GM11168 (cell line): ENCODE results near the gene SPNS1.
"Not testable (repeated sequence)": the region's sequence is repeated elsewhere in the genome, so short reads cannot be mapped to it uniquely, and the experiment has no call there.

Experiments
- in situ Hi-C: fragments of 300-500 bp; cut with MboI; formaldehyde crosslinking; loops from one replicate; pipeline ENCODE4 v1.12.0; 2022; ENCODE audit warnings: low sequenced_read_pairs; ENCODE audit not compliant: unreplicated experiment

SPNS1 gene, protein sequence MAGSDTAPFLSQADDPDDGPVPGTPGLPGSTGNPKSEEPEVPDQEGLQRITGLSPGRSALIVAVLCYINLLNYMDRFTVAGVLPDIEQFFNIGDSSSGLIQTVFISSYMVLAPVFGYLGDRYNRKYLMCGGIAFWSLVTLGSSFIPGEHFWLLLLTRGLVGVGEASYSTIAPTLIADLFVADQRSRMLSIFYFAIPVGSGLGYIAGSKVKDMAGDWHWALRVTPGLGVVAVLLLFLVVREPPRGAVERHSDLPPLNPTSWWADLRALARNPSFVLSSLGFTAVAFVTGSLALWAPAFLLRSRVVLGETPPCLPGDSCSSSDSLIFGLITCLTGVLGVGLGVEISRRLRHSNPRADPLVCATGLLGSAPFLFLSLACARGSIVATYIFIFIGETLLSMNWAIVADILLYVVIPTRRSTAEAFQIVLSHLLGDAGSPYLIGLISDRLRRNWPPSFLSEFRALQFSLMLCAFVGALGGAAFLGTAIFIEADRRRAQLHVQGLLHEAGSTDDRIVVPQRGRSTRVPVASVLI

DNA sequence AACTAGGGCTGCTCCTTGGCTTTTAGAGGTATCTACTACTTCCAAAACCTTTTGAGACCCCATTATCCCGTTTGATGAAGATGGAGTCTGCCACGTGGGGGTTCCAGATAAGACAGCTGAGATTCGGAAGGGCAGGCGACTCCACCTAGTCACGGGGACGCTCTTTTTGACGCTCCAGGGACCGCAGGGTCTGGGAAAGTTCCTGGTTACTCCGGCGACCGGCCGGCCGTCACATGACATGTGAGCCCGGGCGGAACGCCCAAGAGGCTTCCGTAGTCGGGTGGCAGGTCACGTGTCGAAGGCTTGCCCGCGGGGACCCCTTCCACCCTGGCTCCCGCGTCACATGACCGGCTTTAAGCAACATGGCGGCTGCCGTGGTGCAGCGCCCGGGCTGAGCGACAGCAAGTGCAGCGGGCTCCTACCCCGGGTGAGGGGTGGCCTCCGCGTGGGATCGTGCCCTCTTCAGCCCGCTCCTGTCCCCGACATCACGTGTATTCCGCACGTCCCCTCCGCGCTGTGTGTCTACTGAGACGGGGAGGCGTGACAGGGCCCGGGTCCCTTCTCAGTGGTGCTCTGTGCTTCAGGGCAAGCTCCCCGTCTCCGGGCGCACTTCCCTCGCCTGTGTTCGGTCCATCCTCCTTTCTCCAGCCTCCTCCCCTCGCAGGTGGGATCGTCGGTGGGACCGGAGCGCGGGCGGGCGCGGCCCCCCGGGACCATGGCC is at the start of gene SPNS1:
SPNS1 (plus strand) TSS at position 342 of the 721 bp plus-strand sequence; CDS start at position 716, 374 bp downstream.
- in situ Hi-C loops = no loop called here

DNA sequence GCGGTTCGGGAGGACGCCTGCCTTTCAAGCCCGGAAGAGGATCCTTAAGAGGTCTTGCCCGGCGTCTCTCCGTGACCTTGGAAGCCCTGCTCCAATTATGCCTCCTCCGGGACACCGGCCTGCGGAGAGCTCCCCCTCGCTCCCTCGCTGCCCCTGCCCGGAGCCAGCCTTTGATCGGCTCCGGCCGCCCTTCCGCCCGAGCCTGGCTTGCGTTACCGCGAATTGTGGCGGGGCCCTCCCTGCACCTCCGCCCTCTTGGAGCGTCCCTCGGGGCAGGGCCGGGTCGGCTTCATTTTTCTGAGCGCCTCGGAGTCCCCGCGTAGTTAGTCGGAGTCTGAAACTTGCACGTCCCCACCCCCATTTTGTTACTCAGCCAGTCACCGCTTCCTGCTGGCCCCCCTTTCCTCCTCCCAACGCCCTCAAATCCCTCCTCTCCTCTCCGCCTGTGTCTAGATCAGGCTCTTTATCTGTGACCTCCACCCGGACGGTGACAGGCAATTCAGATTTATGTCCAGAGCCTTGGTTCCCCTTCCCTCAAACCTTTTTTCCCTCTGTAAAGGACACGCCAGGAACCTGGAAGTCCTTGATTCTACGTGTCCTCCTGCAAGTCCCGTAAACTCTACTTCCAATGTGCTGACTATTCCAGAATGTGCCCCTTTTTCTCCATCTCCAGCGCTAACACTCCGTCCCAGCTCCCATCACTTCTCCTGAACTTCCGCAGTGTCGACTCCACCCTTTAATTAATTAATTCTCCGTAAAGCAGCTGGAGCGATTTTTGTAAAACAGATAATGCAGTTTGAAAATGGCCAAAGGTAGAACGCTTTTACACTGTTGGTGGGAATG is 49.0 kb upstream of the SPNS1 start:
- in situ Hi-C loops = no loop called here

DNA sequence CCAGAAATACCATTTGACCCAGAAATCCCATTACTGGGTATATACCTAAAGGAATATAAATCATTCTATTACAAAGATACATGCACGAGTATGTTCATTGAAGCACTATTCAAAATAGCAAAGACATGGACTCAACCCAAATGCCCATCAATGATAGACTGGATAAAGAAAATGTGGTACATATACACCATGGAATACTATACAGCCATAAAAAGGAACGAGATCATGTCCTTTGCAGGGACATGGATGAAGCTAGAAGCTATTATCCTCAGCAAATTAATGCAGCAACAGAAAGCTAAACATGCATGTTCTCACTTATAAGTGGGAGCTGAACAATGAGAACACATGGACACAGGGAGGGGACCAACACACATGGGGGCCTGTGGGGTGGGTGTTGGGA is 48.3 kb upstream of the SPNS1 start:
- in situ Hi-C loops = not testable (repeated sequence)

DNA sequence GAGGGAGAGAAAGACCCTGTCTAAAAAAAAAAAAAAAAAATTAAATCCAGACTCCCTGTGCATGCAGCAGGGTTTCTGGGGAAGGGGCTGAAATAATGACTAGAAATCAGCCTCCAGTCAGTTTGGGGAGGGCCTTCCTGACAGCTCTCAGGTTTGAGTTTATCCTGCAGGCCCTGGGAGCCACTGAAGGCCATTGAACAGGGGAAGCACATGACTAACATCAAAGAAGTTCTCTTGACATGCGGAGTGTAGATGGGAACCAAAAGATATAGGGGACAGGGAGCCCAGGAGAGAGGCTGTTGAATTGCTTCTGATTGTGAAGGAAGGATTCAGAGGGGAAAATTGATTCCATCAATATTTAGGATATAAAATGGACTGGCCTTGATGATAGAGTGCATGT is 46.8 kb upstream of the SPNS1 start:
- in situ Hi-C loops = no loop called here

DNA sequence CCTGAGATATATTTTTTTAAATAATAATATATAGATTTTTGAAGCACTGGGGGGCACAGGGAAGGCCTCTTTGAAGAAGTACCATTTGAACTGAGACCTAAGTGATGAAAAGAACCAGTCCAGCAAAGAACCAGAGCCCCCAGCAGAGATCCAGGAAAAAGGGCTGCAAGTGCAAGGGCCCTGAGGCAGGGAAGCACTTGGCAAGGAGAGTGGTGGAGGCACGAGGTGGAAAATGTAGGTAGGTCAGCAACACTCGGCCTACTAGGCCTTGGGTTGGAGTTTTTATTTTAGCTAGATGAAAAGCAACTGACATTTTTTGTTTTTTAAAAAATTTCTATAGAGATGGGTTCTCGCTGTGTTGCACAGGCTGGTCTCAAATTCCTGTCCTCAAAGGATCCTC is 44.4 kb upstream of the SPNS1 start:
- in situ Hi-C loops = no loop called here

DNA sequence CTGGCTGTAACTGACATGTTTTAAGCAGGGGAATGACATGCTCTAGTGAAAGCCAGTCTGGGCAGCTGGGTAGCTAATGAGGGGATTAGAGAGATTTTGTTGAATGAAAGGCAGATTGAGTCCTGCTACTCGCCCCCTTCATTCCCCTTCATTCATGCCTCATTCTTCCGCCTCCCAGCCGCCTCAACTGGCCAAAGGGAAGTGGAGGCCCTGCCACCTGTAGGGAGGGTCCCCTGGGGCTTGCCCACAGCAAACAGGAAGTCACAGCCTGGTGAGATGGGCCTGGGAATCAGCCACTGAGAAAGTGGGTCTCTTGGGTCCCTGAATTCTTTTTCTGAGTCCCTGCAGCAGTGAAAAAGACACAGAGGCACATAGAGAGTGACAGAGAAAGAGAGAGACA is 43.9 kb upstream of the SPNS1 start:
- in situ Hi-C loops = no loop called here

DNA sequence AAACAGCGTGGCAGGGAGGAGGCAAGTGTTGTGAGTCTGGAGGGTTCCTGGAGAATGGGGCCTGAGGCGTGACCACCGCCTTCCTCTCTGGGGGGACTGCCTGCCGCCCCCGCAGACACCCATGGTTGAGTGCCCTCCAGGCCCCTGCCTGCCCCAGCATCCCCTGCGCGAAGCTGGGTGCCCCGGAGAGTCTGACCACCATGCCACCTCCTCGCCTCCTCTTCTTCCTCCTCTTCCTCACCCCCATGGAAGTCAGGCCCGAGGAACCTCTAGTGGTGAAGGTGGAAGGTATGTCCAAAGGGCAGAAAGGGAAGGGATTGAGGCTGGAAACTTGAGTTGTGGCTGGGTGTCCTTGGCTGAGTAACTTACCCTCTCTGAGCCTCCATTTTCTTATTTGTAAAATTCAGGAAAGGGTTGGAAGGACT is 42.8 kb upstream of the SPNS1 start, which contains the start of gene CD19:
CD19 (plus strand) TSS at position 171 of the 425 bp plus-strand sequence; CDS start at position 201, 30 bp downstream.
- in situ Hi-C loops = no loop called here

DNA sequence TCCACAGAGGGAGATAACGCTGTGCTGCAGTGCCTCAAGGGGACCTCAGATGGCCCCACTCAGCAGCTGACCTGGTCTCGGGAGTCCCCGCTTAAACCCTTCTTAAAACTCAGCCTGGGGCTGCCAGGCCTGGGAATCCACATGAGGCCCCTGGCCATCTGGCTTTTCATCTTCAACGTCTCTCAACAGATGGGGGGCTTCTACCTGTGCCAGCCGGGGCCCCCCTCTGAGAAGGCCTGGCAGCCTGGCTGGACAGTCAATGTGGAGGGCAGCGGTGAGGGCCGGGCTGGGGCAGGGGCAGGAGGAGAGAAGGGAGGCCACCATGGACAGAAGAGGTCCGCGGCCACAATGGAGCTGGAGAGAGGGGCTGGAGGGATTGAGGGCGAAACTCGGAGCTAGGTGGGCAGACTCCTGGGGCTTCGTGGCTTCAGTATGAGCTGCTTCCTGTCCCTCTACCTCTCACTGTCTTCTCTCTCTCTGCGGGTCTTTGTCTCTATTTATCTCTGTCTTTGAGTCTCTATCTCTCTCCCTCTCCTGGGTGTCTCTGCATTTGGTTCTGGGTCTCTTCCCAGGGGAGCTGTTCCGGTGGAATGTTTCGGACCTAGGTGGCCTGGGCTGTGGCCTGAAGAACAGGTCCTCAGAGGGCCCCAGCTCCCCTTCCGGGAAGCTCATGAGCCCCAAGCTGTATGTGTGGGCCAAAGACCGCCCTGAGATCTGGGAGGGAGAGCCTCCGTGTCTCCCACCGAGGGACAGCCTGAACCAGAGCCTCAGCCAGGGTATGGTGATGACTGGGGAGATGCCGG is 42.0 kb upstream of the SPNS1 start:
- in situ Hi-C loops = no loop called here

DNA sequence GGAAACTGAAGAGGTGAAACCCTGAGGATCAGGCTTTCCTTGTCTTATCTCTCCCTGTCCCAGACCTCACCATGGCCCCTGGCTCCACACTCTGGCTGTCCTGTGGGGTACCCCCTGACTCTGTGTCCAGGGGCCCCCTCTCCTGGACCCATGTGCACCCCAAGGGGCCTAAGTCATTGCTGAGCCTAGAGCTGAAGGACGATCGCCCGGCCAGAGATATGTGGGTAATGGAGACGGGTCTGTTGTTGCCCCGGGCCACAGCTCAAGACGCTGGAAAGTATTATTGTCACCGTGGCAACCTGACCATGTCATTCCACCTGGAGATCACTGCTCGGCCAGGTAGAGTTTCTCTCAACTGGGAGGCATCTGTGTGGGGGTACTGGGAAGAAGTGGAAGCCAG is 41.4 kb upstream of the SPNS1 start:
- in situ Hi-C loops = no loop called here

DNA sequence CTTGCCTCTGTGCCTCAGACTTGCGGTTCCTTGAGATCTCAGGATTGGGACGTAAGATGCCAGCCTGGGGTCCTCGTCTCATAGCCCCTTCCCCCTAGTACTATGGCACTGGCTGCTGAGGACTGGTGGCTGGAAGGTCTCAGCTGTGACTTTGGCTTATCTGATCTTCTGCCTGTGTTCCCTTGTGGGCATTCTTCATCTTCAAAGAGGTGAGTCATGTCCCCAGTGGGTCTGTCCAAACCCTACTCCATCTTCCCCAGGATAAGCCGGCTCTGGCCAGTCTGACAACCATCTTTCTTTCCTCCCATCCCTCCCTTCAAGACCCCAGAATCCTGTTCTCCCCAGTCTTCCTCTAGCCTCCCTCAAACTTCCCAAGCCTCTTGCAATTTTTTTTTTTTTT is 39.2 kb upstream of the SPNS1 start:
- in situ Hi-C loops = no loop called here

DNA sequence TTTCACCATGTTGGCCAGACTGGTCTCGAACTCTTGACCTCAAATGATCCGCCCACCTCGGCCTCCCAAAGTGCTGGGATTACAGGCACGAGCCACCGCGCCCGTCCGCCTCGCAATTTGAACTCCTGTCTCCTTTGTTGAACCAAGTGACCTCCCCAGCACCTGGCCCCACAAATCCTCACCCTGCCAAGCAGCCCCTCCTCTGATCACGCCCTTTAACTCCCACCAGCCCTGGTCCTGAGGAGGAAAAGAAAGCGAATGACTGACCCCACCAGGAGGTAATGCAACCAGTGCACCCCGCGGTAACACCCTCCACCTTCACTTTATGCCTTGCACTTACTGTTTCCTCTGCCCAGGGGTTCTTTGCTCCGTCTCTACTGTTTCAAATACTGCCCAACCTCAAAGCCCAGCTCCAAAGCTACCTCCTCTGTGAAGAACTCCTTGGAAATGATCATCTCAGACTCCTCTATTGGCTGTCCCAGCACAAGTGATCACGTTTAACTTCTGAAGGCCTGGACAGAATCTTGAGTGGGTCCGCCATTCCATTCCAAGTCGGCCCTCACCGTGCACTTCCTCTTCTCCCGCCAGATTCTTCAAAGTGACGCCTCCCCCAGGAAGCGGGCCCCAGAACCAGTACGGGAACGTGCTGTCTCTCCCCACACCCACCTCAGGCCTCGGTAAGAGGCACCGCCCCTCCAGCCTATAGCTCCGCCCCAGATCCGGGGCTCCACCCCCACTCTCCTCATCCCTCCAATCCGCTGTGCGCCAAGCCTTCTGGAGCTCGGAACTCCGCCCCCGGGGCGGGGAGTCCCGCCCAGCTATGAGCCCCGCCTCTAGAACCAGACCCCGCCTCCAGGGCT is 38.4 kb upstream of the SPNS1 start:
- in situ Hi-C loops = no loop called here

DNA sequence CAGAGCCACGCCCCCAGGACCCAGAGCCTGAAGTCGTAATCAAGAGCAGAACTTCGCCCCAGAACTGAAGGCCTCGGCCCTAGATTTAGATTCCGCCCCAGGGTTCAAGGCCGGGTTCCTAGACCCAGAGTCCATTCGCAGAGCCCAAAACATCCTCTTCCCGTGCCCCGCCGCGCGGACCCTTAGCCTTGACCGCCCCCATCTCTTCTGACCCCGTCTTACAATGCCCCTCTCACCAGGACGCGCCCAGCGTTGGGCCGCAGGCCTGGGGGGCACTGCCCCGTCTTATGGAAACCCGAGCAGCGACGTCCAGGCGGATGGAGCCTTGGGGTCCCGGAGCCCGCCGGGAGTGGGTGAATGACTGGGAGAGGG is 37.8 kb upstream of the SPNS1 start:
- in situ Hi-C loops = no loop called here

DNA sequence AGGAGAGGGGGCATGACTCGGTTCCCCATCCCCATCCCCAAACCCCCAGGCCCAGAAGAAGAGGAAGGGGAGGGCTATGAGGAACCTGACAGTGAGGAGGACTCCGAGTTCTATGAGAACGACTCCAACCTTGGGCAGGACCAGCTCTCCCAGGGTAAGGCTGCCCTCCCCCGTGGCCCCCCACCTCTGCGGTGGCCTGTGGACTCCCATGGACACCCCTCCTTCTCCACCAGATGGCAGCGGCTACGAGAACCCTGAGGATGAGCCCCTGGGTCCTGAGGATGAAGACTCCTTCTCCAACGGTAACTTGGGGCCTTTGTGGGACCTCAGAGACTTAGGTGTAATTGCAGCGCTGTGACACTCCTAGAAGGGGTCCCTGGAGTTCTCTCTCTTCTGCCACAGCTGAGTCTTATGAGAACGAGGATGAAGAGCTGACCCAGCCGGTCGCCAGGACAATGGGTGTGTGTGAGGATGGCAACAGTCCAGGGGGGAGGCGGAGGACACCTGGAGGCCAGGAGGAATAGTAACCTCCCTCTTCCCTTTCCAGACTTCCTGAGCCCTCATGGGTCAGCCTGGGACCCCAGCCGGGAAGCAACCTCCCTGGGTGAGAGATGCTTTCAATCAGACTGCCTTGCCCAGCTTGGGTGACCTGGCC is 37.2 kb upstream of the SPNS1 start:
- in situ Hi-C loops = no loop called here

DNA sequence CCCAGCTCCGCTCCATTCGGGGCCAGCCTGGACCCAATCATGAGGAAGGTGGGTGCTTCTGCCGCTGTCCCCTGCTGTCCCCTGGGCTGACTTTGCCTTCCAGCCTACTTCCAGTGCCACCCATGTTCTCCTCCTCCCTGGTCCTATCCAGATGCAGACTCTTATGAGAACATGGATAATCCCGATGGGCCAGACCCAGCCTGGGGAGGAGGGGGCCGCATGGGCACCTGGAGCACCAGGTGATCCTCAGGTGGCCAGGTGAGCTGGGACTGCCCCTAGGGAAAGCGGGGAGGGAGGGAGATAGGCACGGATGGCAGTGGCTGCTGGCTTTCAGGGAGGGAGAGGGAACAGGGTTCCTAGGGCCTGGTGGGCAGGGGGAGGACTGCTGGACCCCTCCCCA is 35.9 kb upstream of the SPNS1 start:
- in situ Hi-C loops = no loop called here

DNA sequence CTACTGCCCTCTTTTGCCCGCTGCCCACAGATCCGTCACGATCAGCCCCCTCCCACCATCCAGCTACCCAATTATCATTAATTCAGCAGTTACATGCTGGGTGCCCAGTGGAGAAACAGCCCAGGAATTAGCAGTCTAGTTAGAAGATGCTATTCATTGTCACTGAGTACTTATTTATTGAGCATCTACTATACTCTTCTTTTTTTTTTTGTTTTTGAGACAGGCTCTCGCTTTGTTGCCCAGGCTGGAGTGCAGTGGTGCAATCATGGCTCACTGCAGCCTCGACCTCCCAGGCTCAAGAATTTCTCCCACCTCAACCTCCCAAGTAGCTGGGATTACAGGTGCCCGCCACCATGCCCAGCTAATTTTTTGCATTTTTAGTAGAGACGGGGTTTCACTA is 34.8 kb upstream of the SPNS1 start:
- in situ Hi-C loops = loop anchor here (10.0 kb wide), 1 partner anchor 75 kb away; the partner anchor contains the start of gene SH2B1

DNA sequence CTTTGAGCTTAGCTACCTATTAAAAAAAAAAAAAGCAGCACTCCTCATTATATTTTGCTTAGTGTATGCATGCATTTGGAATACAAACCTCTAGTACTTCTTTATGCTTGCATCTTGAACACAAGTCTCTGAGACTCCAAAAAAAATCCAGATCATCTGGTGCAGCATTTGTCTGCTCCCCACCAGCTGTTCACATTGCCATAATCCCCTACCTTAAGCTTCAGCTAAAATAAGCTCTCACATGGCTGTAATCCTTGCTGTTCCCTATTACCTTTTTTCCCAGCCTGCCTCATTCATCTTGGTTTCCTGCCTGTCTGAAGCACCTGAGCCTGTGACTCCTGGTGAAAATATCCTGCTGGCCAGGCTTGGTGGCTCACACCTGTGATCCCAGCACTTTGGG is 31.3 kb upstream of the SPNS1 start:
- in situ Hi-C loops = loop anchor here (10.0 kb wide), 1 partner anchor 78 kb away; the partner anchor contains the start of gene SH2B1

DNA sequence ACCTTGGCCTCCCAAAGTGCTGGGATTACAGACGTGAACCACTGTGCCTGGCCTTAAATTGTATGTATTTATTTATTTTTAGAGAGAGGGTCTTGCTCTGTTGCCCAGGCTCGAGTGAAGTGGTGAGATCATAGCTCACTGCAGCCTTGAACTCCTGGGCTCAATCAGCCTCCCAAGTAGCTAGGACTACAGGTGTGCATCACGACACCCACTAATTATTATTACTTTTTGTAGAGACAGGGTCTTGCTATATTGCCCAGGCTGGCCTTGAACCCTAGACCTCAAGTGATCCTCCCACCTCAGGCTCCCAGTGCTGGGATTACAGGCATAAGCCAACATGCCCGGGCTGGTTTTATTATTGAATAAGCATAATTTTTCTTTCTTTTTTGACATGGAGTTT is 27.9 kb upstream of the SPNS1 start:
- in situ Hi-C loops = loop anchor here (10.0 kb wide), 1 partner anchor 82 kb away; the partner anchor contains the start of gene SH2B1
